Left ventricle myocardium inferior (tissue), 1 donor: ENCODE results near the gene CRHR1. TPM values are rescaled to one million over a fixed set of nuclear protein-coding genes. Genes with fewer than 3 reads are reported as not detected.

Experiments used
- DNase-seq: peaks from one replicate; pipeline ENCODE4 v3.0.0-alpha.2; 2020
- H3K27ac ChIP-seq: fragments of 200-600 bp; replicated peaks from 2 replicates; pipeline ENCODE4 v1.8.0; 2021
- H3K27me3 ChIP-seq: fragments of 200-600 bp; 2 replicates; pipeline ENCODE4 v1.8.0; 2021; ENCODE audit warnings: low read depth
- H3K36me3 ChIP-seq: fragments of 200-600 bp; 2 replicates; pipeline ENCODE4 v1.8.0; 2021
- H3K4me1 ChIP-seq: fragments of 200-600 bp; 2 replicates; pipeline ENCODE4 v1.8.0; 2021
- H3K4me3 ChIP-seq: fragments of 200-600 bp; 2 replicates; pipeline ENCODE4 v1.8.0; 2021; ENCODE audit warnings: mild to moderate bottlenecking, moderate library complexity
- H3K9me3 ChIP-seq: fragments of 200-600 bp; replicated peaks from 2 replicates; pipeline ENCODE4 v1.8.0; 2021
- intact Hi-C: fragments of 100-400 bp; cut with micrococcal nuclease; formaldehyde crosslinking; loops from one replicate; pipeline ENCODE4 v1.11.0; 2022
- total RNA-seq: library from RNA; stranded (reverse); fragmentation: NEBNext Ultra II Directional; extraction: Animal tissue kit (Norgen Biotek cat#: 25700); gene quantifications from one replicate; pipeline ENCODE4 v1.2.1, GENCODE V29; 2021
- TF ChIP-seq, protein P1 (sequence below): fragments of 200-600 bp; IDR thresholded peaks from 2 replicates; pipeline ENCODE4 v1.8.0; 2021; ENCODE audit warnings: antibody characterized with exemption, mild to moderate bottlenecking, borderline replicate concordance
- donor health status: DM: no; HTN: yes; CAD: no; lungs with severe emphysema.

CRHR1 gene
- total RNA-seq, 1 donor from 2014 or later, result not detected

DNA sequence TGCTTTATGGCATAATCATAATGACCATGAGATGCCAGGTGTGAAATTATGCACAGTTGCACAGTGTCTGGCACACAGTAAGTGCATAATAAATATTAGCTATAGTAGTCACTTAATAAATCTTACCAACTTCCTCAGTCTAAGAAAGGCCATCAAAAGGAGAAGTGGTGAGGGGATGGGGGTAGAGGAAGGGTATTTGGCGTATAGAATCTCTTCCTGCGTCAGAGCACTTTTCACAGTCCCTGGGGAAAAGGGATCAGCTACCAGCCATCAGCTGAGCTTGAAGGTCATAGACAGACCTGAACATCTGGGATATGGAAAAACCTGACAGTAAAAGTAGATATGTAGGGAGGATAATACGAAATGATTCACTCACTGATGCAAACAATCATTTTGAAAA lies 5.8 kb downstream of the CRHR1 start:
- TF ChIP-seq, protein P1, sequence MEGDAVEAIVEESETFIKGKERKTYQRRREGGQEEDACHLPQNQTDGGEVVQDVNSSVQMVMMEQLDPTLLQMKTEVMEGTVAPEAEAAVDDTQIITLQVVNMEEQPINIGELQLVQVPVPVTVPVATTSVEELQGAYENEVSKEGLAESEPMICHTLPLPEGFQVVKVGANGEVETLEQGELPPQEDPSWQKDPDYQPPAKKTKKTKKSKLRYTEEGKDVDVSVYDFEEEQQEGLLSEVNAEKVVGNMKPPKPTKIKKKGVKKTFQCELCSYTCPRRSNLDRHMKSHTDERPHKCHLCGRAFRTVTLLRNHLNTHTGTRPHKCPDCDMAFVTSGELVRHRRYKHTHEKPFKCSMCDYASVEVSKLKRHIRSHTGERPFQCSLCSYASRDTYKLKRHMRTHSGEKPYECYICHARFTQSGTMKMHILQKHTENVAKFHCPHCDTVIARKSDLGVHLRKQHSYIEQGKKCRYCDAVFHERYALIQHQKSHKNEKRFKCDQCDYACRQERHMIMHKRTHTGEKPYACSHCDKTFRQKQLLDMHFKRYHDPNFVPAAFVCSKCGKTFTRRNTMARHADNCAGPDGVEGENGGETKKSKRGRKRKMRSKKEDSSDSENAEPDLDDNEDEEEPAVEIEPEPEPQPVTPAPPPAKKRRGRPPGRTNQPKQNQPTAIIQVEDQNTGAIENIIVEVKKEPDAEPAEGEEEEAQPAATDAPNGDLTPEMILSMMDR, result no peak
- no peaks in the 10 kb centered on the region for H3K9me3 ChIP-seq
- intact Hi-C loops, result no loop called here
- no peak overlapping the region for H3K27ac ChIP-seq
- H3K4me3 ChIP-seq, result no peak overlapping the region
- no peak for DNase-seq
- H3K4me1 ChIP-seq, result peaks cover 7% of the 10 kb centered on the region
- no peaks in the 10 kb centered on the region for H3K36me3 ChIP-seq
- H3K27me3 ChIP-seq, result peaks cover 100% of the 10 kb centered on the region

DNA sequence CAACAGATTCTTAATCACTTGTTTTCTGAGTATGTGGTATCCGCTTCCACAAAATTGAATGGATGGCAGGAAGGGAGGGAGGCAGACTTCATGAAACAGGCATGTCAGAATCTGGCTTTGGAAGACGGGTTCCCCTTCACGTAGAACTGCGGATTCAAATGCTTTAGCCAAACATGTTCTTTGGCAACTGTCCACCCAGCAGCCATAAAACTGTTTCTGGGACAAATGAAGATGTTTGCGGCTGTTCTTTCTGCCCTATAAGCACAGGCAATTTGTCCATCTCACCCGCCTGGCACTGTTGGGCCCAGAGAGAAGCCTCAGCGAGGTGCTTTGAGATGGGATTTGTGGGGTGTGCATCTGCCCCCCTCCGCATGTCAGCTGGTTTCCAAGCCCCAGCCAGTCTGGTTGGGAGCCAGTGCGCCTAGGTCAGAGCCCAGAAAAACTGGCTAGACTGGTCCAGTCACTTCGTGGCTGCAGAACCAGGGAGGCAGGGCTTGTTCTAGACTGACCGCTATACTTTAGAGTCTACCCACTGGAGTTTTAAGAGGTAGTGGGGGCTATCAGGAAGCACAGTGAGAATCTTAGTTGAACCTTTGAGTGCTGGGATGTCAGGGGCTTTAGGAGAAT lies 6.3 kb downstream of the CRHR1 start:
- Histone ChIP-seq H3K4me1 (peaks cover 2% of the 10 kb centered on the region), H3K36me3 (no peaks in the 10 kb centered on the region), H3K4me3 (no peak overlapping the region), H3K27me3 (peaks cover 100% of the 10 kb centered on the region), H3K27ac (no peak overlapping the region), H3K9me3 (no peaks in the 10 kb centered on the region)
- TF ChIP-seq, protein P1, result no peak
- DNase-seq, result no peak
- intact Hi-C loops, result no loop called here

DNA sequence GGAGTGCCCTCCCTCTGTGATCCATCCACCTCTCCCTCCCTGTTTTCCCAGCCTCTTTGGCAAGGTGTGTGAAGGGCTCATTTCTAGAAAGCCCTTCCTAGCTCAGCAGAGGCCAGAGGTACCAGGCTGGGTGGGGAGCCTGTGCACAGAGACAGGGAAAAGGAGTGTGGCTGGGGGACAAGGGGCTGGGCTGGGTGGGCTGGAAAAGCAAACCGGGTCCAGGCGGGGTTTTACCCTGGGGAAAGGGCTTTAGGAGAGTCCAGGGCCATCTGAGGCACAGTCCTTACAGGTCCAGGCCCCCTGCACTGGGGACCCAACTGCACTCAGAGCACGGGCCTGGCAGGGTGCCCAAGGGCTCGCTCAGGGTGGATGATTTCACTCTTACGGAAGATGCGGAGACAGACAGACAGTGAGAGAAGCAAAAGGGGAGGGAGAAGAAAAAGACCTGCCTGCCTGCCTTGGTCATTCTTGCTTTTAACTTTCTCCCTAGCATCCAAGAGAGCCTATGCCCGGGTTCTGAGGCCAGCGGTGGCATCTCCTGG lies 7.0 kb downstream of the CRHR1 start:
- H3K4me3 ChIP-seq, result no peak overlapping the region
- peaks cover 100% of the 10 kb centered on the region for H3K27me3 ChIP-seq
- H3K27ac ChIP-seq, result no peak overlapping the region
- no peaks in the 10 kb centered on the region for H3K9me3 ChIP-seq
- TF ChIP-seq, protein P1, result no peak
- no peak for DNase-seq
- no peaks in the 10 kb centered on the region for H3K4me1 ChIP-seq
- H3K36me3 ChIP-seq, result no peaks in the 10 kb centered on the region
- intact Hi-C loops, result no loop called here

DNA sequence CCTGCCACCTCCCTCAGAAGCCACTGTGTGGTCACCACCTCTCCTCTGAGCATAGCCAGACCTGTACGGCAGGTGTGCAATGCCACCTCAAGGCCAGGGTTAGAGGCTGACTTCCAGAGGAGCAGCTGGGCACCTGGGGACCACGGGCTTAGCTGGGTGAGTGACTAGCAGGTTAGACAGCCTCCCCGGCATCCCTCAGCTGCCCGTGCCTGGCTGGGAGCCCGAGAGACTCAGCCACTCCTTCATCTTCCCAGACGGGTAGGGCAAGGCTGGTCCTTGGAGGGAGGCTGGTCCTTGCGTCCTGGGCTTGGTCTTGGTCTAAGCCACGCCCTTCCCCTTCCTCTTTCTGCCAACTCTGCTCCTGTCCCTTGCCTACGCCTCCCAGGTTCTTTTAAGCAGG lies 7.8 kb downstream of the CRHR1 start:
- DNase-seq, result no peak
- intact Hi-C loops, result no loop called here
- no peaks in the 10 kb centered on the region for H3K9me3 ChIP-seq
- no peaks in the 10 kb centered on the region for H3K4me1 ChIP-seq
- TF ChIP-seq, protein P1, result no peak
- peaks cover 100% of the 10 kb centered on the region for H3K27me3 ChIP-seq
- H3K4me3 ChIP-seq, result no peak overlapping the region
- H3K27ac ChIP-seq, result no peak overlapping the region
- H3K36me3 ChIP-seq, result no peaks in the 10 kb centered on the region

DNA sequence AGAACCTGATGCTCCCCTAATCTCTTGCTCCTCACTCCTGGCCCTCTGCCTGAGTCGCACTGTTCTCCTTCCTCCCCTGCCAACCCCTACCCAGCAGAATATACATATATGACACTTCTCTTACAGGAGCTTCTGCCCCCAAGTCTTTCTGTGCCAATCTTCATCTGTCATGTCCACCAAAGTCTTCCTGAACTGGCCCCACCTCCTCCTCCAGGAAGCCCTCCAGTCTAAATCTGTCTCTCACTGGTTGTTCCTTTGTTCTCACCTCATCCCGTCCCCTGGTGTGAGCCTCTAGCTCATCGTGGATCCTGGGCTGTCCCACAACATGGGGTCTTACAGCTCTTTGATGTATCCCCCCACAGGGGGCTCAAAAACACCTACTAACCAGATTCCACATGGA lies 8.3 kb downstream of the CRHR1 start:
- TF ChIP-seq, protein P1, result no peak
- intact Hi-C loops, result no loop called here
- Histone ChIP-seq H3K36me3 (no peaks in the 10 kb centered on the region), H3K4me1 (no peaks in the 10 kb centered on the region), H3K27ac (no peak overlapping the region), H3K27me3 (peaks cover 100% of the 10 kb centered on the region), H3K9me3 (no peaks in the 10 kb centered on the region), H3K4me3 (no peak overlapping the region)
- no peak for DNase-seq
